ENCODE results near the gene ME1. TPM values are rescaled to one million over a fixed set of nuclear protein-coding genes. Genes with fewer than 3 reads are reported as not detected.
A peak's percentile ranks its signal among the peaks of the same experiment; 100 is the strongest.
"Not testable (repeated sequence)": the region's sequence is repeated elsewhere in the genome, so short reads cannot be mapped to it uniquely, and the experiment has no call there.

Gene ME1
- total RNA-seq, 3 donors from 2014 or later: 2.6 to 10.4 (median 7.3) TPM

- DNase-seq: peak in 1 of 3 donors; percentile 65
These were observed 33.7 kb upstream of the ME1 start for GRCh38 chr6:83464381-83465140.

GRCh38 chr6:83463886-83464285 lies 33.0 kb upstream of the ME1 start:
- no peaks in the 10 kb centered on the region for H3K36me3 ChIP-seq (ENCODE audit: low read depth)
- TF ChIP-seq CTCF (IDR thresholded peaks at IDR 0.05): no peak
- H3K4me1 ChIP-seq (ENCODE audit: low read depth): no peaks in the 10 kb centered on the region
- ATAC-seq (peak; percentile 70), DNase-seq (peak in 1 of 3 donors; percentile 27)
- H3K9me3 ChIP-seq: no peaks in the 10 kb centered on the region
- no peak overlapping the region for H3K4me3 ChIP-seq
- intact Hi-C loops (cut with DNase I, micrococcal nuclease): no loop called here

More at GRCh38 chr6:83464381-83465140, 33.7 kb upstream of the ME1 start:
- Histone ChIP-seq H3K4me1 (ENCODE audit: low read depth) (no peaks in the 10 kb centered on the region), H3K9me3 (no peaks in the 10 kb centered on the region), H3K36me3 (ENCODE audit: low read depth) (no peaks in the 10 kb centered on the region), H3K4me3 (no peak overlapping the region)
- TF ChIP-seq CTCF (IDR thresholded peaks at IDR 0.05): no peak
- ATAC-seq: peak; percentile 95
- intact Hi-C loops (cut with DNase I, micrococcal nuclease): no loop called here

GRCh38 chr6:83462524-83462923 lies 31.7 kb upstream of the ME1 start:
- DNase-seq (no peak), ATAC-seq (no peak)
- H3K4me3 ChIP-seq: no peak overlapping the region
- TF ChIP-seq CTCF (IDR thresholded peaks at IDR 0.05): no peak
- H3K36me3 ChIP-seq (ENCODE audit: low read depth): no peaks in the 10 kb centered on the region
- no peaks in the 10 kb centered on the region for H3K4me1 ChIP-seq (ENCODE audit: low read depth)
- H3K9me3 ChIP-seq: no peaks in the 10 kb centered on the region
- intact Hi-C loops (cut with DNase I, micrococcal nuclease): no loop called here

GRCh38 chr6:83461438-83461837 lies 30.6 kb upstream of the ME1 start:
- Histone ChIP-seq H3K4me1 (ENCODE audit: low read depth) (no peaks in the 10 kb centered on the region), H3K9me3 (no peaks in the 10 kb centered on the region), H3K4me3 (no peak overlapping the region), H3K36me3 (ENCODE audit: low read depth) (no peaks in the 10 kb centered on the region)
- ATAC-seq: no peak
- no peak for TF ChIP-seq CTCF (IDR thresholded peaks at IDR 0.05)
- intact Hi-C loops (cut with DNase I, micrococcal nuclease): no loop called here
- DNase-seq: no peak

- no peak for TF ChIP-seq CTCF (IDR thresholded peaks at IDR 0.05)
- Histone ChIP-seq H3K9me3 (no peaks in the 10 kb centered on the region), H3K4me3 (no peak overlapping the region), H3K36me3 (ENCODE audit: low read depth) (no peaks in the 10 kb centered on the region), H3K4me1 (ENCODE audit: low read depth) (no peaks in the 10 kb centered on the region)
- DNase-seq (no peak), ATAC-seq (peak; percentile 23)
- intact Hi-C loops (cut with DNase I, micrococcal nuclease): no loop called here
These were observed 28.8 kb upstream of the ME1 start for GRCh38 chr6:83459663-83460062.

- H3K36me3 ChIP-seq (ENCODE audit: low read depth); H3K4me3 ChIP-seq; intact Hi-C loops (cut with DNase I, micrococcal nuclease); H3K9me3 ChIP-seq; DNase-seq; ATAC-seq; H3K4me1 ChIP-seq (ENCODE audit: low read depth): not testable (repeated sequence)
These were observed 19.2 kb upstream of the ME1 start for GRCh38 chr6:83450015-83450414.

GRCh38 chr6:83444086-83444699 lies 13.3 kb upstream of the ME1 start:
- H3K4me1 ChIP-seq (ENCODE audit: low read depth); DNase-seq; H3K36me3 ChIP-seq (ENCODE audit: low read depth); ATAC-seq; intact Hi-C loops (cut with DNase I, micrococcal nuclease); H3K9me3 ChIP-seq; H3K4me3 ChIP-seq: not testable (repeated sequence)
